ENCODE measurements around the gene PTPRD.

PTPRD gene

DNA sequence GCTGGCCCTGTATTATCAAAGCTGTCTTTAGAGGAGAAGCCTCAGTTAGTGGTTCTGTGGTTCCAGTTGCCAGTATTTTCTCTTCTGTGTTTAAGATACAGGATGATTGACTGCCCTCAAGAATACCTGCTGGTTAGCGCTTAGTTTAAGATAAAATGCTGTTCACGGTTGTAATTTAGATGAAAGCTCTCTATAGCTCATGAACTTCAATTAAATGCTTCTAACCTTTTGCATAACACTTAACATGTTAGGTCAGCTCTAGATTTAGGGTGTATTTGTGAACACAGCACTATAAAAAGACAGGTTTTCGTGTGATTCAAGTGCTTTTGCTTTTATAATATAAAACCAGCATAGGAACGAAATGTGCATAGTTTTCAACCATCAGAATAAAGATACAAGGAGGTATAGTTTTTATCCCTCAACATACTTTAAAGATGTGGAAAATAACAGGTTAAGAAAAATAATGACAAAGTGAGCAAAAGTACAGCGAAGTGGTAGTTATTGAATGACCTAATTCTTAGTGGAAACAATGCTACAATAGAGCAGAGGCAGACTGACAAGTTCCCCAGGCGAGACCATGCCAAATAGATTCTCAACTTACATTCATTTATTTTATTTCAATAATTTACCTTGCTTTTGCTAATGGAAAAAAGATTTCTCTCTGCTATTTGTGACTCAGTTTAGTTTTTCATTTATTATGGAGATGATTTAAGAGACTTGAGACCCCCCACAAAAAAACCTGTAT, 2210.7 kb downstream of the PTPRD start:
- no peak overlapping the region for H3K4me2 ChIP-seq (ENCODE audit: low read length)
- TF ChIP-seq, protein P1, sequence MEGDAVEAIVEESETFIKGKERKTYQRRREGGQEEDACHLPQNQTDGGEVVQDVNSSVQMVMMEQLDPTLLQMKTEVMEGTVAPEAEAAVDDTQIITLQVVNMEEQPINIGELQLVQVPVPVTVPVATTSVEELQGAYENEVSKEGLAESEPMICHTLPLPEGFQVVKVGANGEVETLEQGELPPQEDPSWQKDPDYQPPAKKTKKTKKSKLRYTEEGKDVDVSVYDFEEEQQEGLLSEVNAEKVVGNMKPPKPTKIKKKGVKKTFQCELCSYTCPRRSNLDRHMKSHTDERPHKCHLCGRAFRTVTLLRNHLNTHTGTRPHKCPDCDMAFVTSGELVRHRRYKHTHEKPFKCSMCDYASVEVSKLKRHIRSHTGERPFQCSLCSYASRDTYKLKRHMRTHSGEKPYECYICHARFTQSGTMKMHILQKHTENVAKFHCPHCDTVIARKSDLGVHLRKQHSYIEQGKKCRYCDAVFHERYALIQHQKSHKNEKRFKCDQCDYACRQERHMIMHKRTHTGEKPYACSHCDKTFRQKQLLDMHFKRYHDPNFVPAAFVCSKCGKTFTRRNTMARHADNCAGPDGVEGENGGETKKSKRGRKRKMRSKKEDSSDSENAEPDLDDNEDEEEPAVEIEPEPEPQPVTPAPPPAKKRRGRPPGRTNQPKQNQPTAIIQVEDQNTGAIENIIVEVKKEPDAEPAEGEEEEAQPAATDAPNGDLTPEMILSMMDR (IDR thresholded peaks at IDR 0.05; ENCODE audit: low read depth, low read length, poor library complexity, severe bottlenecking): no peak
- no peak for TF ChIP-seq EZH2phosphoT487 (IDR thresholded peaks at IDR 0.05; ENCODE audit: borderline replicate concordance, low read length)
- no peak overlapping the region for H3K4me3 ChIP-seq (ENCODE audit: low read length)
- no peaks in the 10 kb centered on the region for H3K9me3 ChIP-seq (ENCODE audit: control insufficient read depth, insufficient read depth, low read length)
- H3K27ac ChIP-seq (ENCODE audit: low read depth, low read length): no peak overlapping the region
- no peaks in the 10 kb centered on the region for H3K79me2 ChIP-seq (ENCODE audit: control insufficient read depth, low read length)
- H3K9me2 ChIP-seq (replicated peaks; ENCODE audit: control insufficient read depth, low read length): no peaks in the 10 kb centered on the region
- H4K20me1 ChIP-seq (ENCODE audit: control insufficient read depth, insufficient read depth, low read depth, low read length): no peaks in the 10 kb centered on the region
- no peaks in the 10 kb centered on the region for H3K4me1 ChIP-seq (ENCODE audit: control insufficient read depth, low read length)
- H3K27me3 ChIP-seq (ENCODE audit: control insufficient read depth, low read length): no peaks in the 10 kb centered on the region
- no peaks in the 10 kb centered on the region for H3K36me3 ChIP-seq (ENCODE audit: control insufficient read depth, low read length)
- H3F3A ChIP-seq (ENCODE audit: control insufficient read depth, insufficient read depth): no peaks in the 10 kb centered on the region

DNA sequence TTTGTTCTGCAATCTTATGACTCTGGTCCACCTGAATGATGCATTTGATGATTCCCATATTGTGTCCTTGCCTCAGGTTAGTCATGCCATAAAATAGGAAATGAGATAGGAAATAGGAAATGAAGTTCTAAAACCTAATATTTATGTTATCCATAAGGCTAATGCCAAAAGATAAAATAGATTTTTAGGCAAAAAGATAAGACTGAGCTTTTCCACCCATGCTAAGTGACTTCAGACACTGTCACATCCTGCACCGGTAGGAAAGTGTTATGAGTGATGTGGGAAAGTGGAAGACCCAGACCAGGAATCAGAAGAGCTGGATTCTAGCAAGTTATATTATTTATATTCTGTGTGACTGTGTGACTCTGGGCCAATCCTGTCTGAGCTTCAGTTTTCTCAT, 2212.4 kb downstream of the PTPRD start:
- Histone ChIP-seq H3K4me3 (ENCODE audit: low read length) (no peak overlapping the region), H3K27ac (ENCODE audit: low read depth, low read length) (no peak overlapping the region), H3K4me2 (ENCODE audit: low read length) (no peak overlapping the region), H3K36me3 (ENCODE audit: control insufficient read depth, low read length) (no peaks in the 10 kb centered on the region), H3F3A (ENCODE audit: control insufficient read depth, insufficient read depth) (no peaks in the 10 kb centered on the region), H4K20me1 (ENCODE audit: control insufficient read depth, insufficient read depth, low read depth, low read length) (no peaks in the 10 kb centered on the region), H3K27me3 (ENCODE audit: control insufficient read depth, low read length) (no peaks in the 10 kb centered on the region), H3K4me1 (ENCODE audit: control insufficient read depth, low read length) (no peaks in the 10 kb centered on the region), H3K9me2 (replicated peaks; ENCODE audit: control insufficient read depth, low read length) (no peaks in the 10 kb centered on the region), H3K9me3 (ENCODE audit: control insufficient read depth, insufficient read depth, low read length) (no peaks in the 10 kb centered on the region), H3K79me2 (ENCODE audit: control insufficient read depth, low read length) (no peaks in the 10 kb centered on the region)
- TF ChIP-seq, protein P1 (IDR thresholded peaks at IDR 0.05; ENCODE audit: low read depth, low read length, poor library complexity, severe bottlenecking): no peak
- no peak for TF ChIP-seq EZH2phosphoT487 (IDR thresholded peaks at IDR 0.05; ENCODE audit: borderline replicate concordance, low read length)

DNA sequence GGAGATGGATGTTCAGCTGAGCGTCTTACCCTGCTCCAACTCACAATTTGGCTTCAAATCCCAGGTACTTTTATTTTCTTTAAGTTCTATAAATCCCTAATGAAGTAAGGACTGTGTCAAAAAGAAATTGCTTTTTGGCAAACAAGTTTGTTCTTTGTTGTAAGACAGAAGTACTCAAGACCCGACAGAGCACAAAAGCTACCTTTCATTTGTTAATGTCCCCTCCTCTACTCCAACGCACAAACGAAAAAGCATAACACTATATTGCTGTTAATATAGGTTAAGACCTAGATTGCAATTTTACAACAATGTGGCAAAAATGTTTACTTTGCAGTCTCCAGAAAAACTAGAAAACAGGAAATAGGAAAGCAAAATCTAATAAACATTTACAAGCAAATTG, 2217.8 kb downstream of the PTPRD start:
- no peaks in the 10 kb centered on the region for H3F3A ChIP-seq (ENCODE audit: control insufficient read depth, insufficient read depth)
- H3K36me3 ChIP-seq (ENCODE audit: control insufficient read depth, low read length): no peaks in the 10 kb centered on the region
- H3K4me3 ChIP-seq (ENCODE audit: low read length): no peak overlapping the region
- no peaks in the 10 kb centered on the region for H3K9me3 ChIP-seq (ENCODE audit: control insufficient read depth, insufficient read depth, low read length)
- no peaks in the 10 kb centered on the region for H3K9me2 ChIP-seq (replicated peaks; ENCODE audit: control insufficient read depth, low read length)
- no peaks in the 10 kb centered on the region for H3K27me3 ChIP-seq (ENCODE audit: control insufficient read depth, low read length)
- H3K4me2 ChIP-seq (ENCODE audit: low read length): no peak overlapping the region
- TF ChIP-seq EZH2phosphoT487 (IDR thresholded peaks at IDR 0.05; ENCODE audit: borderline replicate concordance, low read length): no peak
- TF ChIP-seq, protein P1 (IDR thresholded peaks at IDR 0.05; ENCODE audit: low read depth, low read length, poor library complexity, severe bottlenecking): no peak
- H3K4me1 ChIP-seq (ENCODE audit: control insufficient read depth, low read length): no peaks in the 10 kb centered on the region
- no peaks in the 10 kb centered on the region for H3K79me2 ChIP-seq (ENCODE audit: control insufficient read depth, low read length)
- H3K27ac ChIP-seq (ENCODE audit: low read depth, low read length): no peak overlapping the region
- H4K20me1 ChIP-seq (ENCODE audit: control insufficient read depth, insufficient read depth, low read depth, low read length): no peaks in the 10 kb centered on the region

Measured in DOHH2 (cell line).